ENCODE measurements around the gene KIF2C.

DNA sequence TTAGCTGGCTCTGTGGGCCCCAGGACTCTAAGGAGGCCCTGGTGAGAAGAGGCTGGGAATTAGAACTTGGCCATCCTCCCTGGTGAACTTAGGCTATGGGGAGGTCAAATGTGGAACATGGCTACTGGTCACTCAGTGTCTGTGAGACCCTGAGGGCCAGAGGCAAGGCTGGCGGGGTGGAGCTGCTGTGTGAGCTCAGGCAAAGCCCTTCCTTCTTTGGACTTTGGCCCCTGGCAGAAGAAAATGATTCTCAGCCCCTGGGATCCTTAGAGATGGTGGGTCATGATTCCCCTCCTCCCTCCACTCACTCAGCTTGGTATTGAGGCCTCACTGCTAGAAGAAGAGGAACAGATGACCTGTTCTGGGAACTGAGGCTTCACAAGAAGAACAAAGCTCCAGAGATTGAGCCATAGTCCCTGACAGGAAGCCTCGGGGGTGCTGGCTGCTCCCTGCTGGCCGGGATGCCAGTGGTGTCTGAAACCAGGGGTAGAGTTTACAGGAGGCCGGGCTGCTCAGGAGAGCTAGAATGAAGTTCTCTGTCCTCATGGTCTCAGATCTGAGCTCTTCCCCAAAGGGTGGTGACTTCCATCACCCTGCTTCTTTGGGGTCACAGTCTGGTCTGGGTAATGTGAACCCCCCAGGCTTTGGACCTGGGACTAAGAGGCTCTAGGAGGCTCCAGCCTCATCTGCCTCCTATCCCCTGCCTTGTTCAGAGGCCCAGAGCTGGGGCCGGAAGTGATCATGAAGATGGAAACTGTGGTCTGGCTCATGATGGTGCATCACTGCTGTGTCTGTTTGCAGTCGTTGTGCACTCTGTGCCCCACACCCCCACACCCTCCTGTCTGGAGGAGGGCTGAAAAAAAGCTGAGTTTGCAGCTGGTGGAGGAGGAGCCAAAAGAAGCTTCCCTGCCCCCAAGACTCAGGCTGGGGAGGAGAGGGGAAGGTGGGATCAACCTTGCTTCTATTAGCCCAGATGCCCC lies 69.6 kb downstream of the KIF2C start:
- TF ChIP-seq CTCF (IDR thresholded peaks at IDR 0.05 in 8 of 11, conservative IDR thresholded peaks at IDR 0.05 in 3 of 11) (peak in 4 of 11 experiments; percentile 11 to 37 (median 24)), POLR2A (IDR thresholded peaks at IDR 0.05) (no peak)

Data from spleen (tissue), 7 donors.